Panc1 (cell line): ENCODE results near the gene ABHD17A. TPM values are rescaled to one million over a fixed set of nuclear protein-coding genes. Genes with fewer than 3 reads are reported as not detected.

Experiments used
- ATAC-seq: fragments of 200-7000 bp; cut with Tn5 transposase; 2 replicates; pipeline ENCODE4 v1.9.1; 2020; ENCODE audit warnings: mild to moderate bottlenecking, moderate library complexity
- BruUV-seq: library from RNA; stranded (reverse); fragments of 400-500 nt; replicated peaks from 2 replicates; lab custom pipeline; 2021; lab: Mats Ljungman, UMichigan
- CTCF ChIA-PET: fragments of 300-600 bp; sonication (Branson Sonifier 250); formaldehyde crosslinking; loops from one replicate; lab custom pipeline; 2022; ENCODE audit warnings: antibody characterized with exemption; lab: Charles Lee
- POLR2A ChIA-PET: fragments of 300-600 bp; sonication (Branson Sonifier 250); formaldehyde crosslinking; loops from one replicate; lab custom pipeline; 2022; ENCODE audit warnings: antibody characterized with exemption; lab: Charles Lee
- DNase-seq: peaks from one replicate; pipeline ENCODE4 v3.0.0-alpha.2; 2010; ENCODE audit warnings: low read depth, low spot score
- H3K27ac ChIP-seq: 2 replicates; pipeline ENCODE4 v1.5.1; 2011; ENCODE audit warnings: mild to moderate bottlenecking, low read length, inconsistent platforms
- H3K27me3 ChIP-seq: fragments of 200-500 bp; sonication (Bioruptor generic); 2 replicates; pipeline ENCODE4 v1.6.0; 2014; ENCODE audit warnings: low read length, inconsistent platforms; ENCODE audit not compliant: control insufficient read depth, insufficient read depth
- H3K36me3 ChIP-seq: fragments of 200-500 bp; sonication (Bioruptor generic); 2 replicates; pipeline ENCODE4 v1.5.1; 2014; ENCODE audit warnings: inconsistent platforms, mild to moderate bottlenecking, low read length, moderate library complexity; ENCODE audit not compliant: control insufficient read depth, insufficient read depth
- H3K4me1 ChIP-seq: 2 replicates; pipeline ENCODE4 v1.5.1; 2011; ENCODE audit warnings: inconsistent platforms, mild to moderate bottlenecking, low read length, moderate library complexity; ENCODE audit not compliant: control insufficient read depth, insufficient read depth
- H3K4me3 ChIP-seq, 2 experiments: 2 replicates each; pipeline ENCODE4 v1.5.1; 2011 to 2012; ENCODE audit warnings: low read depth in 2 of 2, low read length in 2 of 2, mild to moderate bottlenecking in 2 of 2, inconsistent platforms in 1 of 2, moderate library complexity in 1 of 2
- H3K9me3 ChIP-seq: fragments of 200-500 bp; sonication (Bioruptor generic); 2 replicates; pipeline ENCODE4 v1.5.1; 2014; ENCODE audit warnings: low read depth, mild to moderate bottlenecking, inconsistent platforms, low read length, moderate library complexity; ENCODE audit not compliant: control insufficient read depth, insufficient read depth
- POLR2AphosphoS5 ChIP-seq: IDR thresholded peaks from 2 replicates; pipeline ENCODE4 v1.6.1; 2012; ENCODE audit warnings: mild to moderate bottlenecking, low read depth, low read length, moderate library complexity
- SIN3A ChIP-seq: IDR thresholded peaks from 2 replicates; pipeline ENCODE4 v1.6.1; 2012; ENCODE audit warnings: low read depth, mild to moderate bottlenecking, low read length, moderate library complexity, borderline replicate concordance; ENCODE audit not compliant: insufficient read depth
- TCF7L2 ChIP-seq: IDR thresholded peaks from 2 replicates; pipeline ENCODE4 v1.6.1; 2011; ENCODE audit warnings: mild to moderate bottlenecking, low read depth, low read length, inconsistent platforms
- in situ Hi-C: cut with HindIII; loops from 2 replicates; pipeline ENCODE4 v1.10.0; 2016; ENCODE audit warnings: low sequenced_read_pairs, low pct_unique_long_range_greater_than_20kb
- intact Hi-C: fragments of 100-400 bp; cut with micrococcal nuclease; formaldehyde crosslinking; loops from one replicate; pipeline ENCODE4 v1.10.0; 2022; ENCODE audit not compliant: unreplicated experiment
- total RNA-seq: library from RNA; stranded (reverse); gene quantifications from one replicate; pipeline ENCODE4 v1.2.1, GENCODE V29; 2021; ENCODE audit not compliant: unreplicated experiment
- TF ChIP-seq, protein P1 (sequence below), 2 experiments: IDR thresholded peaks; 2 replicates each; pipeline ENCODE4 v1.6.1; 2011 to 2012; ENCODE audit warnings: low read depth in 2 of 2, control low read depth in 1 of 2, low read length in 1 of 2, mild to moderate bottlenecking in 1 of 2, moderate library complexity in 1 of 2; ENCODE audit not compliant: insufficient read depth in 1 of 2
- TF ChIP-seq, protein P2 (sequence below): fragments of 450-650 bp; IDR thresholded peaks from 2 replicates; pipeline ENCODE4 v1.5.1; 2017; ENCODE audit warnings: mild to moderate bottlenecking

Gene ABHD17A
- total RNA-seq, 1 experiment from 2014 or later = 57.1 TPM

DNA sequence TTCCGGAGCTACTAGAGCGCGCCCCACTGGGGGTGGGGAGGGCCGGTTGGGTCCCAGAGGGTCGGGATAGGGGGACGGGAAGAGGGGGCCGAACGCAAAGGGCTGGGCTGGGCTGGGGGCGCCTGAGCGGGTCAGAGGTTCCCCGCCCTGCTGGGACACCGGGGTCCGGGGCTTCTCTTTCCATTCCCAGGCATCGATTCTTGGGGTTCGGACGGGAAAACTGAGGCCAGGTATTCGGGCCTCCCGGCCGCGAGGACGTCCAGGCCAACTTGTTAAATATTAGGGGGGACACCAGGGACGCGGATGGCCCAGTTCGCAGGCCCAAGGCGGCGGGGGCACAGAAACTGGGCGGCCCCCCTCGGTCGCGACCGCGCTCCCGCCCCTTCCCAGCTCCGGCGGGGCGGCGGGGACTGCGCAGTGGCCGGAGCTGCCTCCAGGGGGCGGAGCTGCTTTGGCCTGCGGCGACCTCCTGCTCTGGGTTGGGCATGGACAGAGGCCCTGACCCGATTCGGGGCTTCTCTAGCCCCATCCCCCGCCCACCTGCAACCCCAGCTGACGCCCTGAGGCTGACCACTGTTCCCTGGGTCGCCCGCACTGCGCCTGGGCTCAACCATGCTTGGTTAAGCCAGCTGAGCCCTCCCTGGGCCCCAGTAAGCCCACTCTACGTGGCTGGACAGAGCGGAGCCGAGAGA is 20.7 kb downstream of the ABHD17A start:
- H3K9me3 ChIP-seq = no peaks in the 10 kb centered on the region
- intact Hi-C loops (no loop called here), in situ Hi-C loops (no loop called here)
- peaks cover 5% of the 10 kb centered on the region; the same call in 1 of the 2 replicates for H3K36me3 ChIP-seq
- H3K27ac ChIP-seq = peak overlapping the region; percentile 87
- H3K27me3 ChIP-seq = no peaks in the 10 kb centered on the region
- ChIA-PET POLR2A (no interaction called here), CTCF (interaction anchor here (1.0 kb wide), 1 partner anchor 152 kb away, joined by 9 read pairs; no protein-coding TSS in a partner anchor)
- TF ChIP-seq, protein P1, sequence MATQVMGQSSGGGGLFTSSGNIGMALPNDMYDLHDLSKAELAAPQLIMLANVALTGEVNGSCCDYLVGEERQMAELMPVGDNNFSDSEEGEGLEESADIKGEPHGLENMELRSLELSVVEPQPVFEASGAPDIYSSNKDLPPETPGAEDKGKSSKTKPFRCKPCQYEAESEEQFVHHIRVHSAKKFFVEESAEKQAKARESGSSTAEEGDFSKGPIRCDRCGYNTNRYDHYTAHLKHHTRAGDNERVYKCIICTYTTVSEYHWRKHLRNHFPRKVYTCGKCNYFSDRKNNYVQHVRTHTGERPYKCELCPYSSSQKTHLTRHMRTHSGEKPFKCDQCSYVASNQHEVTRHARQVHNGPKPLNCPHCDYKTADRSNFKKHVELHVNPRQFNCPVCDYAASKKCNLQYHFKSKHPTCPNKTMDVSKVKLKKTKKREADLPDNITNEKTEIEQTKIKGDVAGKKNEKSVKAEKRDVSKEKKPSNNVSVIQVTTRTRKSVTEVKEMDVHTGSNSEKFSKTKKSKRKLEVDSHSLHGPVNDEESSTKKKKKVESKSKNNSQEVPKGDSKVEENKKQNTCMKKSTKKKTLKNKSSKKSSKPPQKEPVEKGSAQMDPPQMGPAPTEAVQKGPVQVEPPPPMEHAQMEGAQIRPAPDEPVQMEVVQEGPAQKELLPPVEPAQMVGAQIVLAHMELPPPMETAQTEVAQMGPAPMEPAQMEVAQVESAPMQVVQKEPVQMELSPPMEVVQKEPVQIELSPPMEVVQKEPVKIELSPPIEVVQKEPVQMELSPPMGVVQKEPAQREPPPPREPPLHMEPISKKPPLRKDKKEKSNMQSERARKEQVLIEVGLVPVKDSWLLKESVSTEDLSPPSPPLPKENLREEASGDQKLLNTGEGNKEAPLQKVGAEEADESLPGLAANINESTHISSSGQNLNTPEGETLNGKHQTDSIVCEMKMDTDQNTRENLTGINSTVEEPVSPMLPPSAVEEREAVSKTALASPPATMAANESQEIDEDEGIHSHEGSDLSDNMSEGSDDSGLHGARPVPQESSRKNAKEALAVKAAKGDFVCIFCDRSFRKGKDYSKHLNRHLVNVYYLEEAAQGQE (IDR thresholded peaks at IDR 0.05; ENCODE audit: insufficient read depth in 1 of 2, low read depth in 2 of 2, low read length in 1 of 2) = 0 out of 4 replicates have a peak, but pooled peaks of 1 of the 2 experiments have one; percentile 6
- TF ChIP-seq POLR2AphosphoS5 (no peak), SIN3A (no peak)
- TF ChIP-seq, protein P2, sequence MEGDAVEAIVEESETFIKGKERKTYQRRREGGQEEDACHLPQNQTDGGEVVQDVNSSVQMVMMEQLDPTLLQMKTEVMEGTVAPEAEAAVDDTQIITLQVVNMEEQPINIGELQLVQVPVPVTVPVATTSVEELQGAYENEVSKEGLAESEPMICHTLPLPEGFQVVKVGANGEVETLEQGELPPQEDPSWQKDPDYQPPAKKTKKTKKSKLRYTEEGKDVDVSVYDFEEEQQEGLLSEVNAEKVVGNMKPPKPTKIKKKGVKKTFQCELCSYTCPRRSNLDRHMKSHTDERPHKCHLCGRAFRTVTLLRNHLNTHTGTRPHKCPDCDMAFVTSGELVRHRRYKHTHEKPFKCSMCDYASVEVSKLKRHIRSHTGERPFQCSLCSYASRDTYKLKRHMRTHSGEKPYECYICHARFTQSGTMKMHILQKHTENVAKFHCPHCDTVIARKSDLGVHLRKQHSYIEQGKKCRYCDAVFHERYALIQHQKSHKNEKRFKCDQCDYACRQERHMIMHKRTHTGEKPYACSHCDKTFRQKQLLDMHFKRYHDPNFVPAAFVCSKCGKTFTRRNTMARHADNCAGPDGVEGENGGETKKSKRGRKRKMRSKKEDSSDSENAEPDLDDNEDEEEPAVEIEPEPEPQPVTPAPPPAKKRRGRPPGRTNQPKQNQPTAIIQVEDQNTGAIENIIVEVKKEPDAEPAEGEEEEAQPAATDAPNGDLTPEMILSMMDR = peak; percentile 80
- BruUV-seq = TSS peak; percentile 94
- peaks cover 4% of the 10 kb centered on the region for H3K4me1 ChIP-seq
- ATAC-seq (peak; percentile 65), DNase-seq (no peak)
- H3K4me3 ChIP-seq = peak overlapping the region; percentile 51 to 64

DNA sequence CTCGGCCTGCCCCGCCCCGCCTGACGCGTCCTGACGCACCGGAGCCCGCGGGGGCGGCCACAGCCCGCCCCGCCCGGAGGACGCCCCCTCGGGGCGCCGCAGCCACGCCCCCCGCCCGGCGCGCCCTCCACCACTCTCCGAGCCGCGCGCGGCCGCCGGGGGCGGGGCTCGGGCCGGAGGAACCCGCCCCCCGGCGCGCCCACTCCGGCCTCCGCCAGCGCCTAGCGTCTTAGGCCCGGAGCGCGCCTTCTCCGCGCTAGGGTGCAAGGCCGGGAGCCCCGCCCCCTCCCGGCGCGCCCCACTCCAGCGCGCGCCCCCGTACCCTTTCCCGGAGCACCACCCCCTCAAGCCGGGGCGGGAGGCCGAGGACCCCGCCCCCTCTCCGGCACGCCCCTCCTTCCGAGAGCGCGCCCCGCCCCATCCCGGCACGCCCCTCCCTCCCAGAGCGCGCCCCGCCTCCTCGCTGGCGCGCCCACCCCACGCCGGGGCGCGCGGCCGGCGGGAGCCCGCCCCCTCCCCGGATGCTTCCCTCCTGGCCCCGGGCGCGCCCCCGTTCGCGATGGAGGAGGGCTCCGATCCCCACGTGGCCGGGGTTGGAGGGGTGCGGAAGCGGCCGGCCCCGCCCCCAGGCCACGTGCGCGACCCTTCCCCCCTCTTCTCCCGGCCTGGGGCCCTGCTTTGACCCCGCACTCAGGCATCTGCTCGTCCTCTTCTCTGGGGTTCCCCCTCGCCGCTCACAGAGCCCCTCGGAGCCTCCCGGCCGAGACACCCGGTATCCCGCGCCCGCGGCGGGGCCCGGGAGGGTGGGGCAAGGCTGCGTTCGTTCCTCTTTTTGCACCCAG is 21.4 kb downstream of the ABHD17A start:
- Histone ChIP-seq H3K9me3 (no peaks in the 10 kb centered on the region), H3K4me3 (peak overlapping the region; percentile 64 to 80), H3K36me3 (peaks cover 5% of the 10 kb centered on the region; the same call in 1 of the 2 replicates), H3K27me3 (no peaks in the 10 kb centered on the region), H3K27ac (peak overlapping the region; percentile 87), H3K4me1 (peaks cover 7% of the 10 kb centered on the region)
- BruUV-seq = no TSS peak
- POLR2A ChIA-PET = no interaction called here
- CTCF ChIA-PET = interaction anchor here (1.0 kb wide), 1 partner anchor 153 kb away, joined by 9 read pairs; no protein-coding TSS in a partner anchor
- in situ Hi-C loops = no loop called here
- no peak for DNase-seq
- no peak for TF ChIP-seq TCF7L2
- TF ChIP-seq, protein P2 = no peak
- 0 out of 2 replicates have a peak, but pooled peaks have one; percentile 27 for TF ChIP-seq POLR2AphosphoS5
- intact Hi-C loops = no loop called here
- peak; percentile 71 for ATAC-seq
